ENCODE data around the gene GSTCD. TPM values are rescaled to one million over a fixed set of nuclear protein-coding genes. Genes with fewer than 3 reads are reported as not detected.
"Not testable (repeated sequence)": the region's sequence is repeated elsewhere in the genome, so short reads cannot be mapped to it uniquely, and the experiment has no call there.

GSTCD gene
- total RNA-seq, 1 experiment from 2014 or later, result 17.9 TPM

- H2AK5ac ChIP-seq (ENCODE audit: insufficient read length, low read length); H3K23ac ChIP-seq (ENCODE audit: insufficient read length, low read depth, low read length); H3K27ac ChIP-seq (ENCODE audit: insufficient read length, low read depth, low read length); H4K5ac ChIP-seq (ENCODE audit: insufficient read length, low read depth, low read length); H3K56ac ChIP-seq (ENCODE audit: insufficient read length, low read depth, low read length); H3T11ph ChIP-seq (ENCODE audit: low read length); H3K4ac ChIP-seq (ENCODE audit: low read depth, low read length); H4K91ac ChIP-seq (ENCODE audit: insufficient read length, low read depth, low read length); H3K79me2 ChIP-seq (ENCODE audit: insufficient read depth, low read length); H3K27me3 ChIP-seq (ENCODE audit: insufficient read depth, low read length); H2BK15ac ChIP-seq (ENCODE audit: low read depth, low read length); H4K8ac ChIP-seq (replicated peaks; ENCODE audit: insufficient read length, low read depth, low read length); H4K20me1 ChIP-seq (ENCODE audit: control insufficient read depth, insufficient read depth, insufficient read length); H2AFZ ChIP-seq (ENCODE audit: low read length); H3K27me3 Mint-ChIP-seq (ENCODE audit: low read depth); H3K9me3 ChIP-seq (ENCODE audit: control insufficient read depth, low read depth, low read length); H3K4me1 ChIP-seq (ENCODE audit: insufficient read depth, low read length); H3K9ac ChIP-seq (ENCODE audit: extremely low read depth, insufficient read length, low read length); H3K4me3 Mint-ChIP-seq; H3K4me1 Mint-ChIP-seq; H3K18ac ChIP-seq (ENCODE audit: insufficient read length, low read depth, low read length); H3K23me2 ChIP-seq (ENCODE audit: insufficient read length, low read depth, low read length, poor library complexity, severe bottlenecking); H3K9me3 Mint-ChIP-seq; H2BK5ac ChIP-seq (ENCODE audit: insufficient read length, low read length); DNase-seq; H3K79me1 ChIP-seq (ENCODE audit: insufficient read depth, low read depth, low read length, poor library complexity, severe bottlenecking); H3K4me2 ChIP-seq (ENCODE audit: insufficient read depth, insufficient read length, low read length); H2BK120ac ChIP-seq (ENCODE audit: low read depth, low read length, poor library complexity, severe bottlenecking); H3K27ac Mint-ChIP-seq; H2BK20ac ChIP-seq (ENCODE audit: low read depth, low read length, poor library complexity, severe bottlenecking); H3K14ac ChIP-seq (ENCODE audit: insufficient read depth, low read length); H2BK12ac ChIP-seq (ENCODE audit: insufficient read length, low read depth, low read length): not testable (repeated sequence)
- H3K36me3 Mint-ChIP-seq (ENCODE audit: insufficient read depth in 1 of 3, low read depth in 3 of 3), result peaks cover 2 to 23% (median 8%) of the 10 kb centered on the region in 3 experiments; a peak in 5 of 7 replicates
- no CpG with 5 or more reads among the region's 5 CpGs for WGBS (ENCODE audit: extremely low coverage, insufficient read length, low lambda C conversion rate)
- TF ChIP-seq CTCF (conservative IDR thresholded peaks at IDR 0.05), result 0 out of 3 replicates have a peak, but pooled peaks have one; percentile 20
Measured at GRCh38 chr4:105694812-105695211, 13.8 kb upstream of the GSTCD start.

DNA sequence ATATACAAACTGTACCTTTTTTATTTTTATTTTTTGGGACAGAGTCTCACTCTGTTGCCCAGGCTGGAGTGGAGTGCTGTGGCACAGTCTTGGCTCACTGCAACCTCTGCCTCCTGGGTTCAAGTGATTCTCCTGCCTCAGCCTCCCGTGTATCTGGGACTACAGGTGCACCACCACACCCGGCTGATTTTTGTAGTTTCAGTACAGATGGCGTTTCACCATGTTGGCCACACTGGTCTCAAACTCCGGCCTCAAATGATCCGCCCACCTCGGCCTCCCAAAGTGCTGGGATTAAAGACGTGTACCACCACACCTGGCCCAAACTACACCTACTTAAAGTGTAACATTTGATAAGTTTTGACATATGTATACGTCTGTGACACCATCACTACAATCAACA is 12.8 kb upstream of the GSTCD start:
- WGBS (ENCODE audit: extremely low coverage, insufficient read length, low lambda C conversion rate), result no CpG with 5 or more reads among the region's 8 CpGs
- not testable (repeated sequence) for H3K4me1 Mint-ChIP-seq; H2AK5ac ChIP-seq (ENCODE audit: insufficient read length, low read length); H2BK12ac ChIP-seq (ENCODE audit: insufficient read length, low read depth, low read length); H3K4ac ChIP-seq (ENCODE audit: low read depth, low read length); H3K4me1 ChIP-seq (ENCODE audit: insufficient read depth, low read length); H3K23ac ChIP-seq (ENCODE audit: insufficient read length, low read depth, low read length); H3T11ph ChIP-seq (ENCODE audit: low read length); H4K91ac ChIP-seq (ENCODE audit: insufficient read length, low read depth, low read length); H3K23me2 ChIP-seq (ENCODE audit: insufficient read length, low read depth, low read length, poor library complexity, severe bottlenecking); H3K27ac Mint-ChIP-seq; H3K9me3 Mint-ChIP-seq; H3K79me2 ChIP-seq (ENCODE audit: insufficient read depth, low read length); DNase-seq; H3K9ac ChIP-seq (ENCODE audit: extremely low read depth, insufficient read length, low read length); H3K27me3 ChIP-seq (ENCODE audit: insufficient read depth, low read length); H2BK20ac ChIP-seq (ENCODE audit: low read depth, low read length, poor library complexity, severe bottlenecking); H2BK15ac ChIP-seq (ENCODE audit: low read depth, low read length); H2BK120ac ChIP-seq (ENCODE audit: low read depth, low read length, poor library complexity, severe bottlenecking); H3K4me2 ChIP-seq (ENCODE audit: insufficient read depth, insufficient read length, low read length); H2BK5ac ChIP-seq (ENCODE audit: insufficient read length, low read length); H3K4me3 Mint-ChIP-seq; H3K56ac ChIP-seq (ENCODE audit: insufficient read length, low read depth, low read length); H3K14ac ChIP-seq (ENCODE audit: insufficient read depth, low read length); H3K27me3 Mint-ChIP-seq (ENCODE audit: low read depth); H4K20me1 ChIP-seq (ENCODE audit: control insufficient read depth, insufficient read depth, insufficient read length); H4K5ac ChIP-seq (ENCODE audit: insufficient read length, low read depth, low read length); H3K27ac ChIP-seq (ENCODE audit: insufficient read length, low read depth, low read length); H3K9me3 ChIP-seq (ENCODE audit: control insufficient read depth, low read depth, low read length); H3K79me1 ChIP-seq (ENCODE audit: insufficient read depth, low read depth, low read length, poor library complexity, severe bottlenecking); H4K8ac ChIP-seq (replicated peaks; ENCODE audit: insufficient read length, low read depth, low read length); H3K18ac ChIP-seq (ENCODE audit: insufficient read length, low read depth, low read length); H2AFZ ChIP-seq (ENCODE audit: low read length)
- H3K36me3 Mint-ChIP-seq (ENCODE audit: insufficient read depth in 1 of 3, low read depth in 3 of 3), result peaks cover 2 to 23% (median 8%) of the 10 kb centered on the region in 3 experiments; a peak in 5 of 7 replicates
